Heart left ventricle (tissue), 16 donors: Measurements from ENCODE around the gene SLC43A3. TPM values are rescaled to one million over a fixed set of nuclear protein-coding genes. Genes with fewer than 3 reads are reported as not detected.
"Not testable (repeated sequence)": the region's sequence is repeated elsewhere in the genome, so short reads cannot be mapped to it uniquely, and the experiment has no call there.

ENCODE experiments used
- ATAC-seq, 4 donors: fragments of 200-7000 bp; cut with Tn5 transposase; one replicate each; pipeline ENCODE4 v1.9.1; 2020 to 2022; ENCODE audit warnings: moderate library complexity in 4 of 4, mild to moderate bottlenecking in 3 of 4, moderate number of reproducible peaks in 1 of 4
- DNase-seq, 5 donors: peaks; one replicate each; pipeline ENCODE4 v3.0.0-alpha.2; 2020
- H3K27ac ChIP-seq, 12 donors: fragments of 200-600 bp; sonication (generic) in 4 of 12; one replicate each; pipeline versions ENCODE4 v1.5.0 to v1.8.0; 2016 to 2022; ENCODE audit warnings: mild to moderate bottlenecking in 2 of 12
- H3K27me3 ChIP-seq, 9 donors: fragments of 200-600 bp; sonication (generic) in 2 of 9; one replicate each; pipeline versions ENCODE4 v1.5.1 to v1.8.0; 2016 to 2022; ENCODE audit warnings: mild to moderate bottlenecking in 3 of 9
- H3K36me3 ChIP-seq, 9 donors: fragments of 200-600 bp; sonication (generic) in 2 of 9; one replicate each; pipeline versions ENCODE4 v1.5.0 to v1.8.0; 2018 to 2022; ENCODE audit warnings: mild to moderate bottlenecking in 2 of 9
- H3K4me1 ChIP-seq, 12 donors: fragments of 200-600 bp; sonication (generic) in 4 of 12; one replicate each; pipeline versions ENCODE4 v1.5.0 to v1.8.0; 2016 to 2022; ENCODE audit warnings: mild to moderate bottlenecking in 3 of 12
- H3K4me3 ChIP-seq, 12 donors: fragments of 200-600 bp; sonication (generic) in 4 of 12; one replicate each; pipeline versions ENCODE4 v1.5.0 to v1.8.0; 2017 to 2022; ENCODE audit warnings: mild to moderate bottlenecking in 9 of 12, moderate library complexity in 4 of 12
- H3K9me3 ChIP-seq, 12 donors: fragments of 200-600 bp; sonication (generic) in 4 of 12; one replicate each; pipeline versions ENCODE4 v1.5.0 to v1.8.0; 2016 to 2022; ENCODE audit warnings: mild to moderate bottlenecking in 1 of 12
- CTCF ChIP-seq, 12 donors: fragments of 200-600 bp; sonication (generic) in 4 of 12; IDR thresholded peaks; one replicate each; pipeline versions ENCODE4 v1.5.0 to v1.8.0; 2018 to 2022; ENCODE audit warnings: antibody characterized with exemption in 12 of 12, mild to moderate bottlenecking in 5 of 12
- POLR2A ChIP-seq, 2 donors: fragments of 450-650 bp; IDR thresholded peaks; one replicate each; pipeline ENCODE4 v1.6.1; 2017; ENCODE audit warnings: antibody characterized with exemption in 2 of 2, mild to moderate bottlenecking in 2 of 2, moderate library complexity in 2 of 2
- WGBS, 4 donors: extraction: QIAGEN DNeasy Blood & Tissue Kit in 2 of 4; methylation state at CpG; one replicate each; pipeline versions ENCODE4 v1.1.5 to v1.1.7; 2013 to 2018; 5-methylcytosine and 5-hydroxymethylcytosine counted together
- intact Hi-C, 10 donors: fragments of 100-400 bp; cut with DNase I; formaldehyde crosslinking; loops; one replicate each; pipeline versions ENCODE4 v1.11.1 to v1.14.2; 2022
- polyA plus RNA-seq, 2 donors: library from polyadenylated mRNA; stranded (reverse); fragments of 200-250 nt; gene quantifications; one replicate each; pipeline ENCODE4 v1.2.3, GENCODE V29; 2013
- total RNA-seq, 9 donors: library from RNA; depleted of rRNA in 2 of 9; stranded (reverse); fragments of >200 nt in 2 of 9; fragmentation: NEBNext Ultra II Directional in 3 of 9; extraction: Animal tissue kit (Norgen Biotek cat#: 25700) in 3 of 9; gene quantifications; one replicate each; pipeline versions ENCODE4 v1.1.0 to v1.2.4, GENCODE V29; 2016 to 2023
- donor health status: ischemic (EF 13 %, LVEDD 7.1; RV severe dilation, severe dysfunction).
- donor health status: healthy with polysubstance abuse.
- donor health status: DM: no; HTN: yes; CAD: no.
- donor health status: DM: no; HTN: no; CAD: no.
- donor health status: ischemic (EF 25% LVEDD 6.9; RV normal size, moderate dysfunction).
- donor health status: ischemic (EF 25% LVEDD 5.7; RV mildly dilated, moderate dysfunction).
- donor health status: healthy.
- donor health status: DM: yes; HTN: yes; CAD: no.
- donor health status: ischemic (EF 35%, LVEDD 5.7; RV mildly dilated, moderate dysfunction).
- donor health status: nonischemic (EF 11% LVEDD 7.7; RV severe dilation, severe dysfunction).
- donor health status: DM: yes; HTN: yes; CAD: no.
- donor health status: PGD.
- donor health status: ischemic (EF 29% LVEDD 5.4; RV normal size, mild dysfunction).
- donor health status: nonischemic (EF 23%, LVEDD 6.1; RV moderate dilation, normal function).

Gene SLC43A3
- total and polyA plus RNA-seq, 11 donors, result 13.5 to 56.9 (median 23.6) TPM

- intact Hi-C loops, result loop anchor here in 1 of 10 donors (10.0 kb wide), 1 partner anchor 61 kb away; the partner anchor contains the start of gene PRG3
- Histone ChIP-seq H3K4me1 (no peaks in the 10 kb centered on the region), H3K4me3 (no peak overlapping the region), H3K27ac (no peak overlapping the region), H3K36me3 (no peaks in the 10 kb centered on the region), H3K27me3 (peaks cover 0 to 4% (median 0%) of the 10 kb centered on the region in 9 donors), H3K9me3 (no peaks in the 10 kb centered on the region)
- TF ChIP-seq CTCF (IDR thresholded peaks at IDR 0.05), result no peak
- TF ChIP-seq POLR2A (IDR thresholded peaks at IDR 0.05), result no peak
- WGBS, 4 donors, result 71 to 85% (median 82%) methylated on average over 1 of the region's 1 CpG
- ATAC-seq, result no peak
- DNase-seq, result no peak
Observed at GRCh38 chr11:57446055-57446454, 19.1 kb upstream of the SLC43A3 start.

GRCh38 chr11:57445122-57445394 lies 18.1 kb upstream of the SLC43A3 start:
- 81 to 85% (median 83%) methylated on average over 9 of the region's 9 CpGs for WGBS, 4 donors
- ATAC-seq, DNase-seq, H3K36me3 ChIP-seq, H3K4me1 ChIP-seq, H3K4me3 ChIP-seq, H3K27ac ChIP-seq, H3K27me3 ChIP-seq, H3K9me3 ChIP-seq: not testable (repeated sequence)
- intact Hi-C loops, result loop anchor here in 1 of 10 donors (10.0 kb wide), 1 partner anchor 60 kb away; the partner anchor contains the start of gene PRG3

DNA sequence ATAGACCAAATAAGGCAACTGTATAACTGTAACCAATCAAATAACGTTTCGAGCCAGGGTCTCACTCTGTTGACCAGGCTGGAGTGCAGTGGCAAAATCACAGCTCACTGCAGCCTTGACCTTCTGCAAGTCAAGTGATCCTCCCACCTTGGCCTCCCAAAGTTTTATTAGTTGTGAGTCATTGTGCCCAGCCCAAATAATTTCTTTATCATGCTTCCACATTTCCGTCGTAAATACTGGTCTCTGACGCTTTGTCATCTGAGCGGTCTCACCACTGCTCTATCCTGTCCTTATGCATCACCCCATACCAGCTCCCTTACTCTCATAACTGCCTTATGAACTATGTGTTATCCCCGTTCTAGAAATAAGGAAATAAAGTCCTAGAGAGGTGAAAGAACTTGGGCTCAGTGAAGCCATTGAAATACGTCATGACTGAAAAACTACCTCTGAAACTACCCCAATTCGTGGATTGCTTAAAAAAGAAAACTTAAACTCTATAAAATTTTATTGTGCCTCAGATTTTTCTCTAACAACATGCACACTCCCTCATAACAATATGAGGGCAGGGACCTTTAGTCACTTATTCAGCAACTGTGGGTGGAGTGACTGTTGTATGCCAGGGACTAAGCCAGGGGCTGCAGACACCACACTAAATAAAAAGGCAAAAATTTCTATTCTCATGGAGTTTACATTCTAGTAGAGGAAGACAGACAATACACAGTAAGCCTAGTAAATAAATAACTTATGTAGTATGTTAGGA lies 17.6 kb upstream of the SLC43A3 start:
- no peak overlapping the region for H3K27ac ChIP-seq
- no peak for ATAC-seq
- no peaks in the 10 kb centered on the region for H3K9me3 ChIP-seq
- no peaks in the 10 kb centered on the region for H3K36me3 ChIP-seq
- intact Hi-C loops, result loop anchor here in 1 of 10 donors (10.0 kb wide), 1 partner anchor 60 kb away; the partner anchor contains the start of gene PRG3
- TF ChIP-seq POLR2A (IDR thresholded peaks at IDR 0.05) (no peak), CTCF (IDR thresholded peaks at IDR 0.05) (no peak)
- no peak overlapping the region for H3K4me3 ChIP-seq
- no peaks in the 10 kb centered on the region for H3K4me1 ChIP-seq
- H3K27me3 ChIP-seq, result peaks cover 0 to 4% (median 0%) of the 10 kb centered on the region in 9 donors
- WGBS, 4 donors, result 82 to 87% (median 86%) methylated on average over 9 of the region's 9 CpGs
- DNase-seq, result no peak

DNA sequence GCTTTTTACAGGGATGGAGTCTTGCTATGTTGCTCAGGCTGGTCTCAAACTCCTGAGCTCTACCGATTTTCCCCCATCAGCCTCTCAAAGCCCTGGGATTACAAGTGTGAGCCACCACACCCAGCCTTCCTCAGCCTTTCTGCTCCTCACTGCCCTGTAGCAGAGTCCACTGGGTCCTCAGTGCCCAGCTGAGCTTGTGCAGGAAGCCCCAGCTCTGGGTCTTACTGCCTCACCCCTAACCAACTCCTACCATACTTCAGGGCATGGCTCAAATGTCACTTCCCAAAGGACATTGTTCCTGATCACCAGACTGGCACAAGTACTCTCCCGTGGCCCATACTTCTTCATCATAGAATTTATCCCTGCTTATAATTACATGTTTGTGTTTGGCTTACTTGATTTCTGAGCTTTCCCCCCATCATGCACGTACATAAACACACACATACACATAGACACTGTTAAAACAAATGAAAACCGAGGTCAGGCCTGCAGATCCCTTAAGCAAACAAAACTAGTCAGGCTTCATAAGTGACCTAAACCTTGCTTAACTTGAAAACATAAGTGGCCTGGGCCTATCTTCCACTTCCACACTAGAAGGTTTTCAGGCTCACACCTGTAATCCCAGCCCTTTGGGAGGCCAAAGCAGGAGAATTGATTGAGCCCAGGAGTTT lies 14.0 kb upstream of the SLC43A3 start:
- Histone ChIP-seq H3K4me1 (no peaks in the 10 kb centered on the region), H3K36me3 (no peaks in the 10 kb centered on the region), H3K27me3 (peaks cover 0 to 4% (median 0%) of the 10 kb centered on the region in 9 donors), H3K4me3 (no peak overlapping the region), H3K27ac (no peak overlapping the region), H3K9me3 (no peaks in the 10 kb centered on the region)
- intact Hi-C loops, result loop anchor here in 1 of 10 donors (10.0 kb wide), 1 partner anchor 56 kb away; the partner anchor contains the start of gene PRG3
- TF ChIP-seq CTCF (IDR thresholded peaks at IDR 0.05) (no peak), POLR2A (IDR thresholded peaks at IDR 0.05) (no peak)
- 92 to 93% (median 92%) methylated on average over 4 of the region's 4 CpGs for WGBS, 4 donors
- DNase-seq (no peak), ATAC-seq (no peak)
